DMS114 treated with DMSO at 0.1 percent for 48 hours (cell line): ENCODE measurements around the gene OR2C1.

Experiments
- DNase-seq: peaks from one replicate; lab custom pipeline; 2025; ENCODE audit not compliant: unreplicated experiment; lab: John Stamatoyannopoulos, UW

Gene OR2C1

GRCh38 chr16:3389663-3390338 is 34.1 kb downstream of the OR2C1 start:
- no peak for DNase-seq

- no peak for DNase-seq
These were observed 44.7 kb downstream of the OR2C1 start for GRCh38 chr16:3400446-3400778.

GRCh38 chr16:3400779-3401688 is 45.3 kb downstream of the OR2C1 start, which contains the start of the genes ZNF174 and ZSCAN32:
TSS of gene ZNF174 (plus strand) at chr16:3401215. CDS start at chr16:3402005, 790 bp downstream.
TSS of gene ZSCAN32 (minus strand) at chr16:3401004. CDS start at chr16:3397557, 3,447 bp downstream.
- DNase-seq: peak; percentile 94

GRCh38 chr16:3401719-3402397 is 46.2 kb downstream of the OR2C1 start:
- peak; percentile 11 for DNase-seq
